Right ventricle myocardium superior (tissue), 1 donor: Measurements from ENCODE around the gene GPN1. TPM values are rescaled to one million over a fixed set of nuclear protein-coding genes. Genes with fewer than 3 reads are reported as not detected.
"Not testable (repeated sequence)": the region's sequence is repeated elsewhere in the genome, so short reads cannot be mapped to it uniquely, and the experiment has no call there.

ENCODE experiments used
- ATAC-seq: fragments of 200-7000 bp; cut with Tn5 transposase; one replicate; pipeline ENCODE4 v1.9.1; 2020; ENCODE audit warnings: mild to moderate bottlenecking; ENCODE audit not compliant: poor library complexity
- DNase-seq: peaks from one replicate; pipeline ENCODE4 v3.0.0-alpha.2; 2020
- intact Hi-C: fragments of 100-400 bp; cut with DNase I; formaldehyde crosslinking; loops from one replicate; pipeline ENCODE4 v1.11.2; 2022
- total RNA-seq: library from RNA; stranded (reverse); fragmentation: NEBNext Ultra II Directional; extraction: Animal tissue kit (Norgen Biotek cat#: 25700); gene quantifications from one replicate; pipeline ENCODE4 v1.2.1, GENCODE V29; 2021
- donor health status: DM: no; HTN: yes; CAD: no; lungs with severe emphysema.

The GPN1 gene
- total RNA-seq, 1 donor from 2014 or later = 18.0 TPM

- DNase-seq (no peak), ATAC-seq (no peak)
- intact Hi-C loops = loop anchor here (10.0 kb wide), 1 partner anchor 138 kb away; the partner anchor contains the start of gene IFT172
Observed at GRCh38 chr2:27622921-27623384, 5.9 kb upstream of the GPN1 start.

- intact Hi-C loops = loop anchor here (10.0 kb wide), 1 partner anchor 140 kb away; the partner anchor contains the start of gene IFT172
- no peak for ATAC-seq
- DNase-seq = no peak
Observed at GRCh38 chr2:27624943-27625342, 3.9 kb upstream of the GPN1 start.

- ATAC-seq, DNase-seq: not testable (repeated sequence)
- intact Hi-C loops = loop anchor here (10.0 kb wide), 1 partner anchor 142 kb away; the partner anchor contains the start of gene IFT172
Observed at GRCh38 chr2:27626323-27626722, 2.5 kb upstream of the GPN1 start.

DNA sequence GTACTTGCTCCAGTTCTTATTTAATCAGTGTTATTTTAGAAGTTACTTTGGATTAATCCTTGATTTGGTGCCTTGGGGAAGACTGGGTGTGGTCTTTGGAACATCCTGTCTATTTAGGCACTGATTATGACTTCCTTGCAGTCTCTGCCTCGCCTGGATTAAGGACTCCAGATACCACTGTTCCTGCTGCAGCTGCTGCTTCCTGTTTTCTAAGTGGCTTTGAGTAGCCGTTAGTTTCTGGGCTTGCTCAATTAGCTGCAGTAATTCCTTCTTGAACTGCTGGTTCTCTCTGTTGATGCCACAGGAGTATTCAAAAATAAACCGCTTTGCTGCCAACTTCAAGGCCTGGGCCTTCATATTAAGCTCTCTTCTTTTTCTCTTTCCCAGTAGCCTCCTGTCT, 1.9 kb upstream of the GPN1 start:
- intact Hi-C loops = loop anchor here (10.0 kb wide), 1 partner anchor 142 kb away; the partner anchor contains the start of gene IFT172
- DNase-seq = not testable (repeated sequence)
- peak; percentile 21 for ATAC-seq

DNA sequence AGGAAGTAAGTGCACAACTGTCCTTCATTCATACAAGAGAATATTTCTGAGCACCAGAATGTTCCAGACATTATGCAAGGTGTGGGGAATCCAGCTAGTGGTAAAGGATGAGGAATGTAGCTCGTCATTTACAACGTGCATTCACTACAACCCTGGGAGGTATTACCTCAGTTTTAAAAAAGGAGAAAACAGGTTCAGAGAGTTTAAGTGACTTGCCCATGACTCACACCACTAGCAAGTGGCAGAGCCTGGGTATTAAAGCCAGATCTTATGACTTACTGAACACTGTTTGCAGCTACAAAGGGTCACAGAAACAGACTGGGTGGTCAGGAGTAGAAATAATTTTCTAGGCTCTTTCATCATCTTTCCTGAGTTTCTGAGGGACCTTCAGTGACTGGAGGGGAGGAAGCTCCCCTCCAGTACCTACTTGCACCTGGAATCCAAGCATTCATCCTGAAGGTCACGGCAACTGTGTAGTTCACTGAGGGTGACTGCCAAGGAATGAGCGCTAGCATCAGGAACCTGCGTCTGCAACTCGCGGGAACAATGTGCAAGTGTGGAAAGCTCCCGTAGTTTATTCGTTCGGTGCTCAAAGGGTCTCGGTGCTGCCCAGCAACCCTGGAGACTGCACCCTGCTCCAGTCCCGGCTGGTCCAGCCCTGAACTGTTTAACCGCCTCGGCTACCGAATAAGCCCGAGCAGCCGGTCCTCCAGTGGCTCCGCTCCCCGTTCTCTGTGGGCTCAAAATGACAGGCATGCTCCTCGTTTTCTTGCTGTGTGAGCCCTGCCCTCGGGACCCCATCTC, 685 bp upstream of the GPN1 start:
- ATAC-seq (peak; percentile 62), DNase-seq (no peak)
- intact Hi-C loops = loop anchor here (10.0 kb wide), 1 partner anchor 143 kb away; the partner anchor contains the start of gene IFT172

DNA sequence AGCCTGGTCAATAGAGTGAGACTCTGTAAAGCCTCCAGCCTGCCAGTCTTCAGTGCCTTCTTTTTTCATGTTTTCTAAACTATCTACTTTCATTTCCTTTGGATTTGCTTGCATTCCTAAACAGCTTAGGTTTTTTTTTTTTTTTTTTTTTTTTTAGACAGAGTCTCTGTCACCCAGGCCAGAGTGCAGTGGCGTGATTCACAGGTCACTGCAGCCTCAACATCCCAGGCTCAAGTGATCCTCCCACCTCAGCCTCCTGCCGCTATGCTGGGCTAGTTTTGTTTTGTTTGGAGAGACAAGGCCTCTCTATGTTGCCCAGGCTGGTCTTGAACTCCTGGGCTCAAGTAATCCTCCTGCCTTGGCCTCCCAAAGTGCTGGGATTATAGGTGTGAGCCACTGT, 1.4 kb downstream of the GPN1 start:
- DNase-seq, intact Hi-C loops, ATAC-seq: not testable (repeated sequence)

- DNase-seq (no peak), ATAC-seq (no peak)
- intact Hi-C loops = no loop called here
Observed at GRCh38 chr2:27634291-27634690, 5.4 kb downstream of the GPN1 start.

DNA sequence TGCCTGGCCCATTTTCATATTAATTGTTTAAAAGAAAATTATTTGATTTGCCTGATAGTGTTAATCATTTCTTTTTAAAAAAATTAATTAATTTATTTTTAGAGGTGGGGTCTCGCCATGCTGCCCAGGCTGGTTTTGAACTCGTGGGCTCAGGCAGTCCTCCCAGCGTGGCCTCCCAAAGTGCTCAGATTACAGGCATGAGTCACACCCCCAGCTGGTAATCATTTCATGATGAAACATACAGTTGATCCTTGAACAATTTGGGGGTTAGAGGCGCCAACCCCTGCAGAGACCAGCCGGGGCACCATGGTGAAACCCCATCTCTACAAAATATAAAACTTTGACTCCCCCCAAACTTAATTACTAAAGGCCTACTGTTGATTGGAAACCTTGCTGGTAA, 7.9 kb downstream of the GPN1 start:
- intact Hi-C loops = no loop called here
- DNase-seq = no peak
- no peak for ATAC-seq

DNA sequence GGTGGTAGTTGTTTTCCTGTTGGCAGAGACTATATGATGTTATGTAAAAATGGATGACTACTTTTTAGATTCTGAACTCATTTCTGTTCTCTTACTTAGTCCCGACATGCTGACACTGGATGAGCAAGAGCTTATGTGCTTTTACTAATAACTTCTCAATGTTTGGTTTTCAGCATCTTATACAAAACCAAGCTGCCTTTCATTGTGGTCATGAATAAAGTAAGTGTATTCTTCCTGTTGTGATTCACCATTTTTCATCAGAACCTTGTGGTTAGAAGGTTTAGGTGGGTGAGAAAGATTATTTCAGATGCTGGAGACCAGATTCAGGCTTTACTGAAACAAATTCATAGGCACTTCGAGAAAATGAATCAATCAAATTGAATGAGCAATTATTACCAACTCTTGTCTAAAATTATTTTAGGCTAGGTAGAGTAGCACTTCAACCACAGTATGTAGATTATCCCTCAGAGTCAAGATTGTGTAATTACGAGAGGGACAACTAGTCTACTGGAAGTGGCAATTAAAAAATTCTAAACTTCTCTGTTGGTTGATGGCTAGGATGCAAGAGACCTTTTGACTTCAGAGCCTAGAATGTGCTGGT, 9.3 kb downstream of the GPN1 start:
- DNase-seq (no peak), ATAC-seq (no peak)
- intact Hi-C loops = no loop called here

- intact Hi-C loops = no loop called here
- ATAC-seq (no peak), DNase-seq (no peak)
Observed at GRCh38 chr2:27638709-27639108, 9.9 kb downstream of the GPN1 start.

- intact Hi-C loops = no loop called here
- DNase-seq (no peak), ATAC-seq (no peak)
Observed at GRCh38 chr2:27640722-27641245, 11.9 kb downstream of the GPN1 start.

DNA sequence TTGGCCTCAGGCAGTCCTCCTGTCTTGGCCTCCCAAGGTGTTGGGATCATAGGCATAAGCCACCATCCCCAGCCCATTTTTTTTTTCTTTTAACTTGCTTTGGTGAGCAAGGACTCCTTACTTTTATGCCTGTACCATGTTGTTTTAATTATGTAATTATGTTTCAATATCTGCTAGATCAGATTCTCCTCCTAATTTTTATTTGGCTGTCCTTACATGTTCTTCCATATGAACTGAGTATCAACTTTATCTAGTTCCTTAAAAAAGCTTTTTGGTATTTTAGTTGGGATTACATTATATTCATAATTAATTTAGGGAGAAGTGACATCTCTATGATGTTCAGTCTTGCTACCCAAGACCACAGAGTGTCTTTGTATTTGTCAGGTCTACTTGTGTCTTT, 16.3 kb downstream of the GPN1 start:
- intact Hi-C loops = no loop called here
- DNase-seq (no peak), ATAC-seq (no peak)

DNA sequence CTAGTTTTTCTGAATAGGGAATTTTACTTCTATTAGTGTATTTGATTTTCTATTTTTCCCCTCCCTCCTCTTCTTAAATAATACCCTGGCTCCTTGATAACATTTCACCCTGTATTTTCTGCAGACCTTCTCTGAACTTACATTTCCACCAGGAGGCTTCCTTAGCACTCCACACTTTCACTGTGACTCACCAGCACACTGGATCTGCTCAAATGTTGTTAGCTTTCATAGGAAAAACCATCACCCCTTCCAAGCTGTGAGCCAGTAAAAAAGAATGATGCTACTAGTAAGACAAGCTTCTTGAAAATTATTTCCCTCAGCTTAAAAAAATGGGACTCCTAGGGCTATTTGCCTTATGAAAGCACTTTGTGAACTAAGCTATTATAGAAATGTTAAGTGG, 18.4 kb downstream of the GPN1 start:
- no peak for ATAC-seq
- intact Hi-C loops = no loop called here
- no peak for DNase-seq

GRCh38 chr2:27647737-27648136, 18.9 kb downstream of the GPN1 start:
- no peak for ATAC-seq
- DNase-seq = no peak
- intact Hi-C loops = no loop called here

GRCh38 chr2:27651056-27651455, 22.2 kb downstream of the GPN1 start:
- intact Hi-C loops = no loop called here
- DNase-seq (no peak), ATAC-seq (no peak)

GRCh38 chr2:27652341-27652740, 23.5 kb downstream of the GPN1 start:
- DNase-seq = no peak
- intact Hi-C loops = no loop called here
- no peak for ATAC-seq

DNA sequence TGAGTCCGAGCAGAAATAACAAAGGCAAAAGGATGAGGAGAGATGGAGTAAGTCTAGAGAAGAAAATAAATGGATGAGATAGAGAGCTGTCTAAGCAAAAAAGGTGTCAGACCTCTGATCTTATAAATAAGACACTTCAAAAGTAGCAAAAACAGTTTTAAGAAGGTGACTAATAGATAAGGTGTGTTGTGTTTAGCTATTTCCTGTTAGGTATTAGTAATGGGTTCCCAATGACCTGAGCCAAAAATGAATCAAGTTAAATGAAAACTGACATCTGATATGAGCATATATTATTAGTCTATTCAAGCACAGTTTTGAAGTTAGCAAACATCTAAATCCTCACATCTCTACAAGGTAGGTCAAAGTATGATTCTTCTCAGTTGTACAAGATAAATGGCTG, 23.9 kb downstream of the GPN1 start:
- DNase-seq (no peak), ATAC-seq (no peak)
- intact Hi-C loops = no loop called here

DNA sequence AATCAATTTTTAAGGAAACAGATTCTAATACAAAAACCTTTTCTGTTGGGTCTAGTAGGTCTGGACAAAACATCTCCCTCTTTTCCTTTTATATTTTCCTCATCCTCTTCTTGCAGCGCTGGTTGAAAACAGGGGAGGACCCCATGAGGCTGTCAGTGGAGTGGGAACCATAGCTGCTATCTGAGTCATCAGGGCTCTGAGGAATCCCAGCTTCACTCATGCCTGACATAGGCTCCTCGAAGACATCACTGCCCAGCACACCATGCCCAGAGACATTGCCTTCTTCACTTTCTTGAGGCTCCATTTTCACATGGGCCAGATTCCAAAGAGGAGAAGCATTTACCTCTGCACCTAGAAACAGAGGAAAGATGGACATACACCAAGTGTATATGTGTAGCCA, 24.5 kb downstream of the GPN1 start:
- intact Hi-C loops = no loop called here
- no peak for ATAC-seq

DNA sequence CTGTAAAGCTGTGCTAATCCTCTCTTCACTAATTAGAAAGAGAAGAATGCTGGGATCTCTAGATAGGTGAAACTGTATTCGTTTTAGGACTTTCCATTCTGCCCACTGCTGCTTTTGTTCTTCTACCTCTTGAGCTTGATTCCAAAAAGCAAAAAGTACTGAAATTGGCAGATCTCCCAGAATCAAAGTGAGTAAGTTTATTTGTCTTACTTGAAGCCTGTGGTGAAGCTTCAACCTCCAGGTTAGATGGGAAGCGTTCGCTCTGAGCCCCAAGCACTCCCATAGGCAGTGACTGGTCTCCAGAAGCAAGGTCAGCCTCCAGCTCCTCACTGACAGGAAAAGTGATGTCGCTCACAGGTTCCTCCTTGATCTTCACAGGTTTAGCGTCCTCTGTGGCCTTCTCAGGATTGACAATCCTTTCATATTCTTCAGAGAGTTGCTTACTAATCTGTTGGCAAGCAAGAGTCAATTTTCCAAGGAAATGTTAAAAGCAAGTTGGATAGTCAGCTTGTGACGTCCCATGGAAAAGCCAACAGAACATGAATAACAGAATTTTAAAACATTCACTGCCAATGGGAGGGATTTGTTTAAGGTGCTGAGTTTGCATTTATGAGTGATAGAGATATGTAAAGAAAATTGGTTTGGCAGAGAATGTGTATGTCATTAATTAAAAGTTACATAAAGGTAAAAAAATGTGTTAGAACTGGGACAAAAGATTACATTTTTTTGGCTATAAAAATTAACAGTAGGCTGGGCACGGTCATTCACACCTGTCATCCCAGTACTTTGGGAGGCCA, 26.5 kb downstream of the GPN1 start:
- DNase-seq (no peak), ATAC-seq (no peak)
- intact Hi-C loops = no loop called here

More for the DNA sequence above, 24.5 kb downstream of the GPN1 start:
- DNase-seq = no peak
